CD14-positive monocyte (primary cell): ENCODE data around the gene APOE. TPM values are rescaled to one million over a fixed set of nuclear protein-coding genes. Genes with fewer than 3 reads are reported as not detected.
A peak's percentile ranks its signal among the peaks of the same experiment; 100 is the strongest.

ENCODE experiments used
- DNase-seq, 3 donors: peaks; one replicate each; pipeline ENCODE4 v3.0.0-alpha.2; 2011 to 2022
- H2AFZ ChIP-seq: 2 replicates; pipeline ENCODE4 v1.6.0; 2012; ENCODE audit warnings: mild to moderate bottlenecking, low read depth, low read length, inconsistent platforms; ENCODE audit not compliant: insufficient read depth, poor library complexity, severe bottlenecking
- H3K27ac ChIP-seq, 2 donors: 1 replicate in 1 of 2; 2 replicates in 1 of 2; pipeline ENCODE4 v1.5.1; 2012 to 2013; ENCODE audit warnings: low read length in 2 of 2, control low read depth in 1 of 2, inconsistent platforms in 1 of 2, low read depth in 1 of 2, mild to moderate bottlenecking in 1 of 2
- H3K27me3 ChIP-seq, 2 donors: one replicate each; pipeline versions ENCODE4 v1.6.0 to v1.6.1; 2011 to 2013; ENCODE audit warnings: low read length in 2 of 2; ENCODE audit not compliant: control insufficient read depth in 2 of 2, insufficient read depth in 2 of 2
- H3K36me3 ChIP-seq, 2 donors: replicated peaks in 1 of 2; 1 replicate in 1 of 2; 2 replicates in 1 of 2; pipeline versions ENCODE4 v1.5.1 to v1.6.1; 2012 to 2013; ENCODE audit warnings: low read length in 2 of 2, control low read depth in 1 of 2, inconsistent platforms in 1 of 2, mild to moderate bottlenecking in 1 of 2; ENCODE audit not compliant: insufficient read depth in 2 of 2, control insufficient read depth in 1 of 2
- H3K4me1 ChIP-seq, 2 donors: 1 replicate in 1 of 2; 2 replicates in 1 of 2; pipeline versions ENCODE4 v1.5.1 to v1.6.1; 2012 to 2013; ENCODE audit warnings: low read length in 2 of 2, control low read depth in 1 of 2, inconsistent platforms in 1 of 2, mild to moderate bottlenecking in 1 of 2, moderate library complexity in 1 of 2; ENCODE audit not compliant: insufficient read depth in 2 of 2, control insufficient read depth in 1 of 2
- H3K4me2 ChIP-seq: replicated peaks from 2 replicates; pipeline ENCODE3; 2012; ENCODE audit warnings: low read length, moderate library complexity, mild to moderate bottlenecking; ENCODE audit not compliant: poor library complexity, severe bottlenecking; ENCODE audit errors: extremely low read depth
- H3K4me3 ChIP-seq, 3 experiments: fragments of 200-600 bp in 1 of 3; sonication (generic) in 1 of 3; replicated peaks in 1 of 3; 1 replicate in 2 of 3; 2 replicates in 1 of 3; pipeline ENCODE4 v1.5.1; 2011 to 2013; ENCODE audit warnings: low read length in 3 of 3, mild to moderate bottlenecking in 3 of 3, control low read depth in 2 of 3, low read depth in 2 of 3, inconsistent platforms in 1 of 3, moderate library complexity in 1 of 3
- H3K79me2 ChIP-seq: 2 replicates; pipeline ENCODE4 v1.6.0; 2012; ENCODE audit warnings: mild to moderate bottlenecking, control low read depth, inconsistent platforms, low read length, moderate library complexity; ENCODE audit not compliant: insufficient read depth
- H3K9ac ChIP-seq: 2 replicates; pipeline ENCODE4 v1.6.0; 2017; ENCODE audit warnings: low read length, mild to moderate bottlenecking; ENCODE audit not compliant: insufficient read depth, poor library complexity, severe bottlenecking
- H3K9me3 ChIP-seq, 2 donors: replicated peaks in 1 of 2; 1 replicate in 1 of 2; 2 replicates in 1 of 2; pipeline versions ENCODE4 v1.5.1 to v1.6.1; 2012 to 2013; ENCODE audit warnings: low read length in 2 of 2, control low read depth in 1 of 2; ENCODE audit not compliant: control insufficient read depth in 1 of 2, insufficient read depth in 1 of 2
- H4K20me1 ChIP-seq: 2 replicates; pipeline ENCODE4 v1.6.0; 2012; ENCODE audit warnings: mild to moderate bottlenecking, low read length, control low read depth, moderate library complexity; ENCODE audit not compliant: insufficient read depth
- H3K27ac Mint-ChIP-seq, 7 donors: one replicate each; pipeline ENCODE4 v1.8.0; 2020; ENCODE audit warnings: mild to moderate bottlenecking in 7 of 7, mixed read lengths in 7 of 7, moderate library complexity in 6 of 7, inconsistent platforms in 2 of 7
- H3K27me3 Mint-ChIP-seq, 3 donors: one replicate each; pipeline ENCODE4 v1.8.0; 2021 to 2022; ENCODE audit warnings: low read depth in 3 of 3, mild to moderate bottlenecking in 3 of 3, mixed read lengths in 3 of 3, moderate library complexity in 3 of 3, inconsistent platforms in 1 of 3
- H3K36me3 Mint-ChIP-seq, 2 donors: one replicate each; pipeline ENCODE4 v1.8.0; 2020; ENCODE audit warnings: mixed read lengths in 2 of 2, inconsistent platforms in 1 of 2, mild to moderate bottlenecking in 1 of 2
- H3K4me1 Mint-ChIP-seq: one replicate; pipeline ENCODE4 v1.8.0; 2020; ENCODE audit warnings: mild to moderate bottlenecking, mixed read lengths
- H3K4me3 Mint-ChIP-seq, 2 donors: one replicate each; pipeline ENCODE4 v1.8.0; 2020; ENCODE audit warnings: mild to moderate bottlenecking in 2 of 2, mixed read lengths in 2 of 2, moderate library complexity in 1 of 2
- H3K9me3 Mint-ChIP-seq, 7 donors: one replicate each; pipeline ENCODE4 v1.8.0; 2020 to 2022; ENCODE audit warnings: mixed read lengths in 7 of 7, mild to moderate bottlenecking in 6 of 7, moderate library complexity in 6 of 7, inconsistent platforms in 2 of 7
- CTCF ChIP-seq: fragments of 200-600 bp; IDR thresholded peaks from one replicate; pipeline ENCODE4 v1.8.0; 2022; ENCODE audit warnings: antibody characterized with exemption, mild to moderate bottlenecking
- WGBS: methylation state at CpG from one replicate; pipeline ENCODE4 v1.1.5; 2013; ENCODE audit warnings: missing lambda C conversion rate; ENCODE audit not compliant: insufficient coverage; 5-methylcytosine and 5-hydroxymethylcytosine counted together
- intact Hi-C, 2 donors: fragments of 100-400 bp; cut with micrococcal nuclease; formaldehyde crosslinking; loops; one replicate each; pipeline versions ENCODE4 v1.15.0 to v1.15.1; 2023
- polyA plus RNA-seq, 3 donors: library from polyadenylated mRNA; depleted of rRNA in 1 of 3; unstranded in 2 of 3; stranded (reverse) in 1 of 3; fragments of 300-500 nt in 2 of 3; fragments of >200 nt in 1 of 3; fragmentation: Illumina TruSeq in 2 of 3; gene quantifications; 1 replicate in 2 of 3; 2 replicates in 1 of 3; pipeline ENCODE4 v1.2.3, GENCODE V29; 2012 to 2021

Gene APOE
- polyA plus RNA-seq, 3 donors = 0.30 to 1.0 TPM; not detected in 1

- Mint-ChIP-seq H3K4me3 (peak overlapping the region; percentile 83 to 95), H3K27me3 (peaks cover 0 to 2% (median 1%) of the 10 kb centered on the region in 3 donors), H3K36me3 (peaks cover 23 to 42% of the 10 kb centered on the region in 2 donors), H3K27ac (peak overlapping the region; percentile 90 to 98 (median 96)), H3K4me1 (peaks cover 23% of the 10 kb centered on the region), H3K9me3 (peaks cover 0 to 2% (median 0%) of the 10 kb centered on the region in 7 donors)
- H3K27ac ChIP-seq = peak overlapping the region; percentile 97 to 99
- H3K4me1 ChIP-seq = peaks cover 20 to 25% of the 10 kb centered on the region in 2 donors
- H3K27me3 ChIP-seq = no peaks in the 10 kb centered on the region
- WGBS = 41% methylated on average over 11 of the region's 17 CpGs
- H3K4me3 ChIP-seq = peak overlapping the region; percentile 61 to 78 (median 68)
- H3K9ac ChIP-seq = peak overlapping the region; percentile 87
- no peak for DNase-seq
- intact Hi-C loops = loop anchor here in 1 of 2 donors (1.0 to 2.0 kb wide), 2 partner anchors 43 to 64 kb away; partner anchors contain the start of gene NECTIN2
- H3K79me2 ChIP-seq = peaks cover 22% of the 10 kb centered on the region
- H3K4me2 ChIP-seq = peak overlapping the region; percentile 77
- H3K9me3 ChIP-seq = no peaks in the 10 kb centered on the region
- H4K20me1 ChIP-seq = peaks cover 11% of the 10 kb centered on the region
- H2AFZ ChIP-seq = peak overlapping the region; percentile 69
- H3K36me3 ChIP-seq = peaks cover 21 to 23% of the 10 kb centered on the region in 2 donors
- TF ChIP-seq CTCF = no peak
Observed at GRCh38 chr19:44889830-44890365, 15.7 kb upstream of the APOE start.

- peak; percentile 96 to 100 (median 100) for DNase-seq
- Mint-ChIP-seq H3K4me3 (peak overlapping the region; percentile 83 to 95), H3K27ac (peak overlapping the region; percentile 90 to 98 (median 96)), H3K9me3 (peaks cover 0 to 2% (median 0%) of the 10 kb centered on the region in 7 donors), H3K4me1 (peaks cover 23% of the 10 kb centered on the region), H3K36me3 (peaks cover 29 to 47% of the 10 kb centered on the region in 2 donors), H3K27me3 (peaks cover 0 to 2% (median 1%) of the 10 kb centered on the region in 3 donors)
- peak overlapping the region; percentile 77 for H3K4me2 ChIP-seq
- peaks cover 22% of the 10 kb centered on the region for H3K79me2 ChIP-seq
- H3K4me1 ChIP-seq = peaks cover 20 to 25% of the 10 kb centered on the region in 2 donors
- no peaks in the 10 kb centered on the region for H3K27me3 ChIP-seq
- under 1% methylated on average over 40 of the region's 40 CpGs for WGBS
- peak overlapping the region; percentile 69 for H2AFZ ChIP-seq
- TF ChIP-seq CTCF = no peak
- peaks cover 27 to 29% of the 10 kb centered on the region in 2 donors for H3K36me3 ChIP-seq
- peak overlapping the region; percentile 97 to 99 for H3K27ac ChIP-seq
- H4K20me1 ChIP-seq = peaks cover 14% of the 10 kb centered on the region
- peak overlapping the region; percentile 87 for H3K9ac ChIP-seq
- peak overlapping the region; percentile 61 to 78 (median 68) for H3K4me3 ChIP-seq
- no peaks in the 10 kb centered on the region for H3K9me3 ChIP-seq
- intact Hi-C loops = loop anchor here in 1 of 2 donors (1.0 to 2.0 kb wide), 2 partner anchors 44 to 64 kb away; partner anchors contain the start of gene NECTIN2
Observed at GRCh38 chr19:44890366-44891015, 15.1 kb upstream of the APOE start.
